Pancreas (tissue), 10 donors: ENCODE data around the gene ANO8. TPM values are rescaled to one million over a fixed set of nuclear protein-coding genes. Genes with fewer than 3 reads are reported as not detected.
A peak's percentile ranks its signal among the peaks of the same experiment; 100 is the strongest.

Experiments used
- ATAC-seq, 4 donors: fragments of 200-7000 bp; cut with Tn5 transposase; one replicate each; pipeline versions ENCODE4 v1.8.0 to v1.9.1; 2020; ENCODE audit warnings: mild to moderate bottlenecking in 4 of 4, moderate library complexity in 4 of 4
- DNase-seq, 6 donors: peaks; one replicate each; pipeline ENCODE4 v3.0.0-alpha.2; 2020
- FAIRE-seq: peaks from 2 replicates; lab custom pipeline; 2012; peaks lifted over from hg19 to GRCh38; lab: Jason Lieb, UNC
- H3K27ac ChIP-seq, 4 donors: fragments of 200-600 bp; sonication (generic); 1 replicate in 3 of 4; 2 replicates in 1 of 4; pipeline versions ENCODE4 v1.5.0 to v1.8.0; 2020
- H3K27me3 ChIP-seq, 4 donors: fragments of 200-600 bp; one replicate each; pipeline ENCODE4 v1.8.0; 2021
- H3K36me3 ChIP-seq, 3 donors: fragments of 200-600 bp; sonication (generic) in 1 of 3; one replicate each; pipeline versions ENCODE4 v1.5.0 to v1.8.0; 2020 to 2021
- H3K4me1 ChIP-seq, 3 donors: fragments of 200-600 bp; one replicate each; pipeline ENCODE4 v1.8.0; 2021
- H3K4me3 ChIP-seq, 4 donors: fragments of 200-600 bp; sonication (generic) in 2 of 4; one replicate each; pipeline versions ENCODE4 v1.5.0 to v1.8.0; 2020 to 2021
- H3K9me3 ChIP-seq, 4 donors: fragments of 200-600 bp; one replicate each; pipeline ENCODE4 v1.8.0; 2021
- WGBS, 2 donors: extraction: QIAGEN DNeasy Blood & Tissue Kit; methylation state at CpG; one replicate each; pipeline ENCODE4 v1.1.7; 2013; 5-methylcytosine and 5-hydroxymethylcytosine counted together
- intact Hi-C, 3 donors: fragments of 100-400 bp; cut with DNase I; formaldehyde crosslinking; loops; one replicate each; pipeline versions ENCODE4 v1.11.1 to v1.14.2; 2022
- polyA plus RNA-seq, 2 donors: library from polyadenylated mRNA; stranded (reverse); fragments of 200-250 nt; gene quantifications; one replicate each; pipeline ENCODE4 v1.2.3, GENCODE V29; 2013
- total RNA-seq, 6 donors: library from RNA; stranded (reverse); fragmentation: NEBNext Ultra II Directional in 4 of 6; extraction: Animal tissue kit (Norgen Biotek cat#: 25700) in 4 of 6; gene quantifications; one replicate each; pipeline versions ENCODE4 v1.2.1 to v1.2.4, GENCODE V29; 2021 to 2023
- TF ChIP-seq, protein P1 (sequence below), 4 donors: fragments of 200-600 bp; sonication (generic) in 3 of 4; IDR thresholded peaks; one replicate each; pipeline versions ENCODE4 v1.5.0 to v1.8.0; 2021; ENCODE audit warnings: antibody characterized with exemption in 4 of 4
- donor health status: healthy with polysubstance abuse.
- donor health status: DM: no; HTN: no; CAD: no; lungs with moderate emphysema.
- donor health status: DM: no; HTN: no; CAD: no.
- donor health status: control.
- donor health status: control.
- donor health status: Bipolar disorder and iron deficiency.
- donor health status: DM: yes; HTN: yes; CAD: no.
- donor health status: DM: no; HTN: no; CAD: no.
- donor health status: DM: no; HTN: no; CAD: no.
- donor health status: DM: yes; HTN: yes; CAD: no.

The ANO8 gene
- total and polyA plus RNA-seq, 8 donors, result 4.9 to 19.0 (median 6.3) TPM

GRCh38 chr19:17294051-17294891, 40.4 kb downstream of the ANO8 start:
- intact Hi-C loops, result no loop called here
- peak in 1 of 4 donors; percentile 27 for ATAC-seq
- TF ChIP-seq, protein P1, sequence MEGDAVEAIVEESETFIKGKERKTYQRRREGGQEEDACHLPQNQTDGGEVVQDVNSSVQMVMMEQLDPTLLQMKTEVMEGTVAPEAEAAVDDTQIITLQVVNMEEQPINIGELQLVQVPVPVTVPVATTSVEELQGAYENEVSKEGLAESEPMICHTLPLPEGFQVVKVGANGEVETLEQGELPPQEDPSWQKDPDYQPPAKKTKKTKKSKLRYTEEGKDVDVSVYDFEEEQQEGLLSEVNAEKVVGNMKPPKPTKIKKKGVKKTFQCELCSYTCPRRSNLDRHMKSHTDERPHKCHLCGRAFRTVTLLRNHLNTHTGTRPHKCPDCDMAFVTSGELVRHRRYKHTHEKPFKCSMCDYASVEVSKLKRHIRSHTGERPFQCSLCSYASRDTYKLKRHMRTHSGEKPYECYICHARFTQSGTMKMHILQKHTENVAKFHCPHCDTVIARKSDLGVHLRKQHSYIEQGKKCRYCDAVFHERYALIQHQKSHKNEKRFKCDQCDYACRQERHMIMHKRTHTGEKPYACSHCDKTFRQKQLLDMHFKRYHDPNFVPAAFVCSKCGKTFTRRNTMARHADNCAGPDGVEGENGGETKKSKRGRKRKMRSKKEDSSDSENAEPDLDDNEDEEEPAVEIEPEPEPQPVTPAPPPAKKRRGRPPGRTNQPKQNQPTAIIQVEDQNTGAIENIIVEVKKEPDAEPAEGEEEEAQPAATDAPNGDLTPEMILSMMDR (IDR thresholded peaks at IDR 0.05), result no peak
- Histone ChIP-seq H3K36me3 (no peaks in the 10 kb centered on the region), H3K27me3 (no peaks in the 10 kb centered on the region), H3K4me3 (no peak overlapping the region), H3K4me1 (no peaks in the 10 kb centered on the region), H3K9me3 (no peaks in the 10 kb centered on the region), H3K27ac (no peak overlapping the region)
- WGBS, 2 donors, result 81 to 83% methylated on average over 48 of the region's 48 CpGs
- no peak for FAIRE-seq
- peak in 2 of 6 donors; percentile 61 to 65 for DNase-seq

DNA sequence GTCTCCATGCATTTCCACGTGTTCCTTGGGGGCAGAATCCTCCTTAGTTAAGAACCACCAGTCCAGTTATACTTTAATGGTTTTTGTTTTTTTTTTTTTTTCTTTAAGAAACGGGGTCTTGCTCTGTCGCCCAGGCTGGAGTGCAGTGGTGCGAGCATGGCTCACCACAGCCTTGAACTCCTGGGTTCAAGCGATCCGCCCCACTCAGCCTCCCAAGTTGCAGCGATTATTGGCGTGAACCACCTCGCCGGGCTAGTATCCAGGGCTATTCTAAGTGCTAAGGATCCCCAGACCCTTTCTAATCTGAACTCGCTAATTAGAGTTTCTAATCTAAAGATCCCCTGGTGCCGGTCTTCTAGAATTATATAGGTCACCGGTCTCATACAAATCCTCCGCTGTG, 41.0 kb downstream of the ANO8 start:
- Histone ChIP-seq H3K4me3 (no peak overlapping the region), H3K4me1 (no peaks in the 10 kb centered on the region), H3K27me3 (no peaks in the 10 kb centered on the region), H3K27ac (no peak overlapping the region), H3K36me3 (no peaks in the 10 kb centered on the region), H3K9me3 (no peaks in the 10 kb centered on the region)
- TF ChIP-seq, protein P1 (IDR thresholded peaks at IDR 0.05), result no peak
- 93% methylated on average over 14 of the region's 14 CpGs for WGBS, 2 donors
- intact Hi-C loops, result no loop called here
- FAIRE-seq (no peak), ATAC-seq (no peak), DNase-seq (no peak)

GRCh38 chr19:17292301-17293074, 42.2 kb downstream of the ANO8 start:
- Histone ChIP-seq H3K4me3 (peak overlapping the region in 3 of 4 donors; percentile 4 to 54 (median 28)), H3K36me3 (no peaks in the 10 kb centered on the region), H3K27ac (peak overlapping the region in 1 of 4 donors; percentile 46), H3K27me3 (no peaks in the 10 kb centered on the region), H3K4me1 (no peaks in the 10 kb centered on the region), H3K9me3 (no peaks in the 10 kb centered on the region)
- ATAC-seq (peak; percentile 67 to 95 (median 88)), FAIRE-seq (no peak), DNase-seq (peak in 5 of 6 donors; percentile 36 to 82 (median 59))
- TF ChIP-seq, protein P1 (IDR thresholded peaks at IDR 0.05), result peak in 2 of 4 donors; percentile 26 to 29
- 44 to 52% methylated on average over 46 of the region's 46 CpGs for WGBS, 2 donors
- intact Hi-C loops, result no loop called here

DNA sequence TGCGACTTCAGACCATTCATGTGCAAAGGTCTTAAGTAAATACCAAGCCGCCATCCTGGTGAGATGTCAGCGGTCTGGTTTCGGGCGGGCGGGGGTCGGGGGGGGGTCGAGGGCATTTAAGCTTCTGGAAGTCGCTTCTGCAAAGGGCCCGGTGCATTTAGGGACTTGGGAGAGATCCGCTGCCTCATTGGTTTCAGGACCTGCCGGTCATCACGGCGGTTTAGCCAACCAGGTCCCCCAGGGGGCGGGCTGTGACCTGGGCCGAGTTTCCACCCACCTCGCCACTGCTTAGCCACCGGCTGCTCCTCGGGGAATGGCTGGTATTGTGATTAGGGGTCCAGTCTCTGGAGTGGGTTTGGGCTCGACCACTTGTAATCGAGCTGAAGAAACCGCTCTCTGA, 45.2 kb downstream of the ANO8 start:
- DNase-seq (peak in 4 of 6 donors; percentile 45 to 74 (median 60)), FAIRE-seq (no peak)
- WGBS, 2 donors, result 17 to 21% methylated on average over 22 of the region's 22 CpGs

More for the DNA sequence above, 45.2 kb downstream of the ANO8 start:
- ATAC-seq, result peak in 3 of 4 donors; percentile 28 to 55 (median 32)
- H3K9me3 ChIP-seq, result no peaks in the 10 kb centered on the region
- H3K27me3 ChIP-seq, result no peaks in the 10 kb centered on the region
- no peak overlapping the region for H3K27ac ChIP-seq
- TF ChIP-seq, protein P1 (IDR thresholded peaks at IDR 0.05), result no peak
- H3K4me1 ChIP-seq, result no peaks in the 10 kb centered on the region
- no peaks in the 10 kb centered on the region for H3K36me3 ChIP-seq
- H3K4me3 ChIP-seq, result no peak overlapping the region
- intact Hi-C loops, result loop anchor here in 2 of 3 donors (10.0 kb wide), 1 partner anchor 225 kb away; no protein-coding TSS in a partner anchor
